ENCODE measurements around the gene PPP2R2C.

GRCh38 chr4:6446538-6447451, 25.6 kb downstream of the PPP2R2C start:
- TF ChIP-seq CTCF (IDR thresholded peaks at IDR 0.05 in 2 of 3, conservative IDR thresholded peaks at IDR 0.05 in 1 of 3; ENCODE audit: control insufficient read depth in 2 of 3, extremely low read depth in 1 of 3, insufficient read depth in 1 of 3, low read depth in 3 of 3, low read length in 3 of 3) = no peak
- TF ChIP-seq ZNF24 (IDR thresholded peaks at IDR 0.05) = no peak
- no peak for TF ChIP-seq RELA (IDR thresholded peaks at IDR 0.05; ENCODE audit: borderline replicate concordance, partially characterized antibody)
- TF ChIP-seq BCLAF1 (IDR thresholded peaks at IDR 0.05) = no peak
- no peak for TF ChIP-seq CEBPB (IDR thresholded peaks at IDR 0.05; ENCODE audit: borderline replicate concordance in 1 of 2, low read depth in 2 of 2, low read length in 2 of 2)

Data from GM12878 (cell line).